GM13977 (cell line): ENCODE data around the gene NEU1.
A peak's percentile ranks its signal among the peaks of the same experiment; 100 is the strongest.

Experiments
- DNase-seq: peaks from one replicate; pipeline ENCODE4 v3.0.0; 2012; ENCODE audit warnings: low spot score
- in situ Hi-C: fragments of 300-500 bp; cut with MboI; formaldehyde crosslinking; loops from one replicate; pipeline ENCODE4 v1.12.0; 2022; ENCODE audit warnings: low sequenced_read_pairs, low pct_unique_long_range_greater_than_20kb, mixed read lengths, inconsistent platforms; ENCODE audit not compliant: unreplicated experiment
- TF ChIP-seq, protein P1 (sequence below): IDR thresholded peaks from 2 replicates; pipeline ENCODE4 v1.5.1; 2012; ENCODE audit warnings: mild to moderate bottlenecking, control low read depth; ENCODE audit not compliant: insufficient read depth; ENCODE audit errors: extremely low read depth, missing control alignments

Gene NEU1

DNA sequence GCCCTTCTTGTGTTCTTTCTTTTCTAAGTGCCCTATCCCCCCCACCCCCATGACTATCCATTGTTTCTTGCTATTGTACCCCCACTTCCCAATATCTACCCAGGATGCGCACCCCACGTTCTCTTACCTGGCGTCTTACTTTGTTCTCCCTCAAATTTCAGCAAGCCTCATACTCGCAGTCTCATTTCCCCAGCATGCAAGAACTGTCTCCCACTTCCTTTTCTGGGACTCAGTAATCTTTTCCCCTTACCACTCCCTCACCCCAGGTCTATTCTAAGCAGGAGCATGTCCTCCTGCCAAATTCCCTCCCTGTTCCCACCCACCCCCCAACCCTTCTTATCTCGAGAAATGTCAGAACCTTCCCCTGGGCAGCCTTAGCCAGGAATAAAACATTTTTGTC, 36.6 kb upstream of the NEU1 start:
- DNase-seq = no peak
- TF ChIP-seq, protein P1, sequence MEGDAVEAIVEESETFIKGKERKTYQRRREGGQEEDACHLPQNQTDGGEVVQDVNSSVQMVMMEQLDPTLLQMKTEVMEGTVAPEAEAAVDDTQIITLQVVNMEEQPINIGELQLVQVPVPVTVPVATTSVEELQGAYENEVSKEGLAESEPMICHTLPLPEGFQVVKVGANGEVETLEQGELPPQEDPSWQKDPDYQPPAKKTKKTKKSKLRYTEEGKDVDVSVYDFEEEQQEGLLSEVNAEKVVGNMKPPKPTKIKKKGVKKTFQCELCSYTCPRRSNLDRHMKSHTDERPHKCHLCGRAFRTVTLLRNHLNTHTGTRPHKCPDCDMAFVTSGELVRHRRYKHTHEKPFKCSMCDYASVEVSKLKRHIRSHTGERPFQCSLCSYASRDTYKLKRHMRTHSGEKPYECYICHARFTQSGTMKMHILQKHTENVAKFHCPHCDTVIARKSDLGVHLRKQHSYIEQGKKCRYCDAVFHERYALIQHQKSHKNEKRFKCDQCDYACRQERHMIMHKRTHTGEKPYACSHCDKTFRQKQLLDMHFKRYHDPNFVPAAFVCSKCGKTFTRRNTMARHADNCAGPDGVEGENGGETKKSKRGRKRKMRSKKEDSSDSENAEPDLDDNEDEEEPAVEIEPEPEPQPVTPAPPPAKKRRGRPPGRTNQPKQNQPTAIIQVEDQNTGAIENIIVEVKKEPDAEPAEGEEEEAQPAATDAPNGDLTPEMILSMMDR = no peak
- in situ Hi-C loops = no loop called here

DNA sequence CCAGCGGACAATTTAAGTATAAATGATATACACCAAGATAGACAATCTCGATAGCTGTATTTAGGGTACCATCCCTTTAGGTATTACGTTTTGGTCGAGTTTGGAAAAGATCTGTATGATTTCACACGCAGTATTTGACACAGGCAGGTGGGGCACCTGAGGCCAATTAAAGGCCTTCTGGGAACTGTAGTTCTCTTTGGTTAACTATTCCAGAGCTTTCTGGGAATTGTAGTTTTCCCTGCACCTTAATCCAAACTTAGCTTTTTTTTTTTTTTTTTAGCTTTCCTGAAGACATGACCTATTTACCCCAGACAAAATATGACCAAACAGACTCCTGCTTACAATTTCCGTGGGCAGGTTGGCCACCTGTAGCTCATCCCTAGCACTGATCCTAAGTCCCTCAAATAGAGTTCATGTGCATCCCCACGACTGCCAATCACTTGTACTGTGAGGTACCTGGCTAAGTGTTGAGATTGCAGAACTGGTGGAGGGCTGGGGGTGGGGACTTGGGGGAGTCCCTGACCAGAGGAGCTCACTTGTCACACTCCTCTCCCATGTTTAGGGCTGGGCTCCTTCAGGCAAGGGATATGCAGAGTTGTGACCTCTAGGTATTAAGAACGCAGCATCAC, 35.9 kb upstream of the NEU1 start:
- in situ Hi-C loops = no loop called here
- TF ChIP-seq, protein P1 = no peak
- peak; percentile 55 for DNase-seq

- DNase-seq = peak; percentile 94
- in situ Hi-C loops = no loop called here
- TF ChIP-seq, protein P1 = peak; percentile 12
These were observed 35.2 kb upstream of the NEU1 start, which contains the start of gene EHMT2 for GRCh38 chr6:31897612-31898382. Gene EHMT2 (minus strand): TSS chr6:31897698. CDS start chr6:31897677, 21 bp downstream.

DNA sequence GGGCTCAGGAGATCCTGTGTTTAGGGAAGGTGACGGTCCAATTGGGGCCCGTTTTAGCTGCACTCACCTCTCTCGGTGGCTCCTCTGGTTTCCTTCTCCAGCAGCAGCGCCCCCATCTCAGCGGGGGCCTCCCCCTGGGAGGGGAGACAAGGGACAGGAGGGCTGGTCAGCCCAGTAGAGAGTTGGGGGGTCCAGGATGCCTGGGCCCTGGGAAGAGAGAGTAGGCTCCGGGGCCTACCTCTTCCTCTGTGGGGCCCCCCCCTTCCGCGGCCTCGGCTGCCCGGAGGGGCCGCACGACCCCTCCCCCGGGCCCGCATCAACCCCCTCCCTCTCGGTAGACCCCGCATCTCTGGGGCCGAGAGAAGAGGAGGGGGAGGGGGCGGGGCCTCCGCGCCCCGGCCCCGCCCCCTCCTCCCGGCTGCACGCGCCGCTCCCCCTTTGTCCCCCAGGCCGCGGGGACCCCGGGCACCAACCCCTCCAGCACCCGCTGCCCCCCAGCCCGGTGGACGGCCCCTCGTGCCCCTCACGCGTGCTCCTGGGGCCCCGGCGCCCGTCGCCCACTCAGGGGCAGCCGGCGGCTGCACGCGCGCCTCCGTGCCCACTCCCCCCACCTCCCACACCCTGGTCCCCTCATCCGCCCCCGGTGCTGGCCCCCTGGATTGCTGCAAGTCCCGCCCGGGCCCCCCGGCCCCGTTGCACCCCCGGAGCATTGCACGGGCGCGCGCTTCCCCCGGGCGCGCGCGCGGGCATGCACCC, 34.4 kb upstream of the NEU1 start:
- in situ Hi-C loops = no loop called here
- TF ChIP-seq, protein P1 = no peak
- peak; percentile 43 for DNase-seq

DNA sequence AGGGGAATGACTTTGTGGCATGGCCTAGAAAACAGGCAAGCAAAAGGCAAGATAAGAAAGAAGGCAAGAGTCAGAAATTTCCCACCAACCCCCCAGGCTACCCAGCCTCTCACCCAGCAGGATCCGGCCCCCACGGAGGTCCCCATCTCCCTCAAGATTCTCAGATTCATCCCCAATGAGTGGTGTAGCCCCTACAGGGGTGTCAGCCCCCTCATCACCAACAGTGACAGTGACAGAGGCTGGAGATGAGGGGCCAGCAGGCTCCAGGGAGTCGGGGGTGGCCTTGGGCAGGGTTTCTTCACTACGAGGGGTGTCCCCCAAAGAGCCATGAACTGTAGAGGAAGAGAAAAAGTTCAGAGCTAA, 33.9 kb upstream of the NEU1 start:
- TF ChIP-seq, protein P1 = no peak
- in situ Hi-C loops = no loop called here
- no peak for DNase-seq

DNA sequence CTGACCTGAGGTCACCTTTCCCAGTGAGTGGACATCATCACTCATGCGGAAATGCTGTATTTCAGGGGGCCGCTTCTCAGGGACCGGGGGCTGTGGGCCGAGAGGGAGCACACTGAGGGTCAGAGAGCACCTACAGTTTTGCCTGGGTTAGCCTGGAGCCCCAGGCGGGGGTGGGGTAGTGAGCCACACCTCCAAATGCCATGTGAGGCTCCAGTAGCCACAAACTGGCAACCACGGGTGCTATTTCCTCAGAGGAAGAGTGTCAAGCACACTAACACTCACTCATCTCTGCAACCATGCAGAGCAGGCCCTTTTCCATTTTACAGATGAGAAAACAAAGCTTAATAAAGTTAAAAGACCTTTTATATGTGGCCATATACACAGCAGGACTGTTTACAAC, 30.2 kb upstream of the NEU1 start:
- in situ Hi-C loops = no loop called here
- TF ChIP-seq, protein P1 = no peak
- DNase-seq = no peak
